K562 (cell line): ENCODE data around the gene NUP153. TPM values are rescaled to one million over a fixed set of nuclear protein-coding genes. Genes with fewer than 3 reads are reported as not detected.

ENCODE experiments used
- ARHGAP35 ChIP-seq: fragments of 450-650 bp; IDR thresholded peaks from 2 replicates; pipeline ENCODE4 v1.6.1; 2018; ENCODE audit not compliant: partially characterized antibody
- ARID1B ChIP-seq: fragments of 450-650 bp; IDR thresholded peaks from 2 replicates; pipeline ENCODE4 v1.6.1; 2016; ENCODE audit warnings: antibody characterized with exemption, mild to moderate bottlenecking, inconsistent platforms
- BMI1 ChIP-seq: fragments of 150-350 bp; IDR thresholded peaks from 2 replicates; pipeline ENCODE4 v1.6.1; 2014; ENCODE audit warnings: low read length
- E2F5 ChIP-seq: sonication (generic); formaldehyde crosslinking; IDR thresholded peaks from 2 replicates; pipeline ENCODE4 v1.8.0; 2022; ENCODE audit warnings: mild to moderate bottlenecking, missing genetic modification reagents
- EWSR1 ChIP-seq: fragments of 450-650 bp; IDR thresholded peaks from 2 replicates; pipeline ENCODE4 v1.6.1; 2018; ENCODE audit warnings: borderline replicate concordance, mild to moderate bottlenecking, low read depth, moderate library complexity; ENCODE audit not compliant: partially characterized antibody
- EZH2 ChIP-seq: IDR thresholded peaks from 2 replicates; pipeline ENCODE4 v1.6.1; 2012; ENCODE audit warnings: low read depth, mild to moderate bottlenecking, inconsistent platforms, low read length, borderline replicate concordance
- RB1 ChIP-seq: fragments of 450-650 bp; IDR thresholded peaks from 2 replicates; pipeline ENCODE4 v1.6.1; 2017; ENCODE audit warnings: low read depth, mild to moderate bottlenecking
- RFX1 ChIP-seq: fragments of 450-650 bp; IDR thresholded peaks from 2 replicates; pipeline ENCODE4 v1.6.1; 2016; ENCODE audit warnings: mild to moderate bottlenecking, moderate library complexity
- SAP30 ChIP-seq: fragments of 200-600 bp; sonication (generic); IDR thresholded peaks from 2 replicates; pipeline ENCODE4 v1.6.1; 2012; ENCODE audit warnings: borderline replicate concordance, low read depth, mild to moderate bottlenecking, moderate library complexity, low read length, control low read depth, inconsistent platforms; ENCODE audit not compliant: insufficient read depth, poor library complexity, severe bottlenecking
- SP2 ChIP-seq: IDR thresholded peaks from 2 replicates; pipeline ENCODE4 v1.6.1; 2011; ENCODE audit warnings: mild to moderate bottlenecking, low read depth, low read length, moderate library complexity; ENCODE audit not compliant: poor library complexity, severe bottlenecking; ENCODE audit errors: extremely low read depth
- TGIF2 ChIP-seq: sonication (generic); formaldehyde crosslinking; IDR thresholded peaks from 2 replicates; pipeline ENCODE4 v1.8.1; 2022; ENCODE audit warnings: mild to moderate bottlenecking, missing genetic modification reagents, moderate library complexity
- ZFP91 ChIP-seq: sonication (generic); formaldehyde crosslinking; IDR thresholded peaks from 2 replicates; pipeline ENCODE4 v1.8.0; 2022; ENCODE audit warnings: mild to moderate bottlenecking, missing genetic modification reagents
- ZNF224 ChIP-seq: sonication (generic); formaldehyde crosslinking; IDR thresholded peaks from 2 replicates; pipeline ENCODE4 v1.8.0; 2022; ENCODE audit warnings: mild to moderate bottlenecking, missing genetic modification reagents
- ZNF274 ChIP-seq: IDR thresholded peaks from 2 replicates; pipeline ENCODE4 v1.6.1; 2011; ENCODE audit warnings: low read depth, mild to moderate bottlenecking, low read length, moderate library complexity, borderline replicate concordance
- ZNF445 ChIP-seq: fragments of 250-450 bp; sonication (Bioruptor Pico); IDR thresholded peaks from 2 replicates; pipeline ENCODE4 v1.4.0; 2020; ENCODE audit warnings: low read depth, mild to moderate bottlenecking, moderate library complexity
- ZNF76 ChIP-seq: fragments of 250-450 bp; sonication (Bioruptor Pico); IDR thresholded peaks from 2 replicates; pipeline ENCODE4 v1.4.0; 2020; ENCODE audit warnings: mild to moderate bottlenecking, moderate library complexity, borderline replicate concordance
- polyA plus RNA-seq, 8 experiments: library from polyadenylated mRNA; depleted of rRNA in 4 of 8; stranded (reverse) in 5 of 8; unstranded in 3 of 8; fragments of >200 nt; fragmentation: Nextera tagmentation in 2 of 8; fragmentation: Illumina TruSeq in 1 of 8; extraction: Ambion mirVana in 2 of 8; extraction: Trizol in 1 of 8; gene quantifications; 2 replicates each; pipeline versions ENCODE4 v1.2.1 to v1.2.3, GENCODE V29; 2011 to 2014; ENCODE audit warnings: inconsistent platforms in 1 of 8, missing spikeins in 1 of 8
- total RNA-seq, 7 experiments: library from RNA; depleted of rRNA in 6 of 7; stranded (reverse); fragments of >200 nt in 6 of 7; fragmentation: Illumina TruSeq in 2 of 7; extraction: Trizol in 2 of 7; gene quantifications; 2 replicates each; pipeline versions ENCODE4 v1.2.1 to v1.2.3, GENCODE V29; 2011 to 2021; ENCODE audit warnings: low replicate concordance in 1 of 7
- TF ChIP-seq, protein P1 (sequence below): fragments of 250-450 bp; sonication (Bioruptor Pico); IDR thresholded peaks from 2 replicates; pipeline ENCODE4 v1.4.0; 2020; ENCODE audit warnings: mild to moderate bottlenecking, moderate library complexity, borderline replicate concordance
- TF ChIP-seq, protein P2 (sequence below): fragments of 250-450 bp; sonication (Bioruptor Pico); IDR thresholded peaks from 2 replicates; pipeline ENCODE4 v1.8.0; 2022; ENCODE audit warnings: moderate library complexity, mild to moderate bottlenecking, inconsistent platforms
- TF ChIP-seq, protein P3 (sequence below): fragments of 200-800 bp; sonication (Bioruptor generic); IDR thresholded peaks from 2 replicates; pipeline ENCODE4 v1.6.1; 2017; ENCODE audit warnings: missing genetic modification characterization, missing compliant biosample characterization

NUP153 gene
- total and polyA plus RNA-seq, 9 of the 15 experiments (the other 6 are each of a cell fraction or from before 2014, with no cell fraction given) = 21.9 to 110 (median 84.8) TPM

GRCh38 chr6:17714879-17715851, 8.4 kb upstream of the NUP153 start (continued):
- TF ChIP-seq EZH2 (no peak), ARID1B (peak; percentile 91), SAP30 (no peak), EWSR1 (no peak), ZNF76 (no peak), TGIF2 (CRISPR knock-in tag) (no peak), ZNF274 (no peak), ZNF224 (CRISPR knock-in tag) (no peak), ARHGAP35 (no peak), RB1 (no peak), RFX1 (no peak), E2F5 (CRISPR knock-in tag) (no peak), BMI1 (no peak), SP2 (no peak), ZNF445 (CRISPR knock-in tag) (no peak), ZFP91 (CRISPR knock-in tag) (no peak)
- TF ChIP-seq, protein P1, sequence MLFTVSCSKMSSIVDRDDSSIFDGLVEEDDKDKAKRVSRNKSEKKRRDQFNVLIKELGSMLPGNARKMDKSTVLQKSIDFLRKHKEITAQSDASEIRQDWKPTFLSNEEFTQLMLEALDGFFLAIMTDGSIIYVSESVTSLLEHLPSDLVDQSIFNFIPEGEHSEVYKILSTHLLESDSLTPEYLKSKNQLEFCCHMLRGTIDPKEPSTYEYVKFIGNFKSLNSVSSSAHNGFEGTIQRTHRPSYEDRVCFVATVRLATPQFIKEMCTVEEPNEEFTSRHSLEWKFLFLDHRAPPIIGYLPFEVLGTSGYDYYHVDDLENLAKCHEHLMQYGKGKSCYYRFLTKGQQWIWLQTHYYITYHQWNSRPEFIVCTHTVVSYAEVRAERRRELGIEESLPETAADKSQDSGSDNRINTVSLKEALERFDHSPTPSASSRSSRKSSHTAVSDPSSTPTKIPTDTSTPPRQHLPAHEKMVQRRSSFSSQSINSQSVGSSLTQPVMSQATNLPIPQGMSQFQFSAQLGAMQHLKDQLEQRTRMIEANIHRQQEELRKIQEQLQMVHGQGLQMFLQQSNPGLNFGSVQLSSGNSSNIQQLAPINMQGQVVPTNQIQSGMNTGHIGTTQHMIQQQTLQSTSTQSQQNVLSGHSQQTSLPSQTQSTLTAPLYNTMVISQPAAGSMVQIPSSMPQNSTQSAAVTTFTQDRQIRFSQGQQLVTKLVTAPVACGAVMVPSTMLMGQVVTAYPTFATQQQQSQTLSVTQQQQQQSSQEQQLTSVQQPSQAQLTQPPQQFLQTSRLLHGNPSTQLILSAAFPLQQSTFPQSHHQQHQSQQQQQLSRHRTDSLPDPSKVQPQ (CRISPR knock-in tag) = no peak
- TF ChIP-seq, protein P2, sequence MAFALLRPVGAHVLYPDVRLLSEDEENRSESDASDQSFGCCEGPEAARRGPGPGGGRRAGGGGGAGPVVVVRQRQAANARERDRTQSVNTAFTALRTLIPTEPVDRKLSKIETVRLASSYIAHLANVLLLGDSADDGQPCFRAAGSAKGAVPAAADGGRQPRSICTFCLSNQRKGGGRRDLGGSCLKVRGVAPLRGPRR (CRISPR knock-in tag) = no peak
- TF ChIP-seq, protein P3, sequence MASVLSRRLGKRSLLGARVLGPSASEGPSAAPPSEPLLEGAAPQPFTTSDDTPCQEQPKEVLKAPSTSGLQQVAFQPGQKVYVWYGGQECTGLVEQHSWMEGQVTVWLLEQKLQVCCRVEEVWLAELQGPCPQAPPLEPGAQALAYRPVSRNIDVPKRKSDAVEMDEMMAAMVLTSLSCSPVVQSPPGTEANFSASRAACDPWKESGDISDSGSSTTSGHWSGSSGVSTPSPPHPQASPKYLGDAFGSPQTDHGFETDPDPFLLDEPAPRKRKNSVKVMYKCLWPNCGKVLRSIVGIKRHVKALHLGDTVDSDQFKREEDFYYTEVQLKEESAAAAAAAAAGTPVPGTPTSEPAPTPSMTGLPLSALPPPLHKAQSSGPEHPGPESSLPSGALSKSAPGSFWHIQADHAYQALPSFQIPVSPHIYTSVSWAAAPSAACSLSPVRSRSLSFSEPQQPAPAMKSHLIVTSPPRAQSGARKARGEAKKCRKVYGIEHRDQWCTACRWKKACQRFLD (CRISPR knock-in tag) = peak; percentile 72; the same call in 1 of the 2 replicates
